ENCODE results near the gene MX2. TPM values are rescaled to one million over a fixed set of nuclear protein-coding genes. Genes with fewer than 3 reads are reported as not detected.

The MX2 gene
- total RNA-seq, 2 experiments from 2014 or later, result 3.5 to 10.4 TPM

DNA sequence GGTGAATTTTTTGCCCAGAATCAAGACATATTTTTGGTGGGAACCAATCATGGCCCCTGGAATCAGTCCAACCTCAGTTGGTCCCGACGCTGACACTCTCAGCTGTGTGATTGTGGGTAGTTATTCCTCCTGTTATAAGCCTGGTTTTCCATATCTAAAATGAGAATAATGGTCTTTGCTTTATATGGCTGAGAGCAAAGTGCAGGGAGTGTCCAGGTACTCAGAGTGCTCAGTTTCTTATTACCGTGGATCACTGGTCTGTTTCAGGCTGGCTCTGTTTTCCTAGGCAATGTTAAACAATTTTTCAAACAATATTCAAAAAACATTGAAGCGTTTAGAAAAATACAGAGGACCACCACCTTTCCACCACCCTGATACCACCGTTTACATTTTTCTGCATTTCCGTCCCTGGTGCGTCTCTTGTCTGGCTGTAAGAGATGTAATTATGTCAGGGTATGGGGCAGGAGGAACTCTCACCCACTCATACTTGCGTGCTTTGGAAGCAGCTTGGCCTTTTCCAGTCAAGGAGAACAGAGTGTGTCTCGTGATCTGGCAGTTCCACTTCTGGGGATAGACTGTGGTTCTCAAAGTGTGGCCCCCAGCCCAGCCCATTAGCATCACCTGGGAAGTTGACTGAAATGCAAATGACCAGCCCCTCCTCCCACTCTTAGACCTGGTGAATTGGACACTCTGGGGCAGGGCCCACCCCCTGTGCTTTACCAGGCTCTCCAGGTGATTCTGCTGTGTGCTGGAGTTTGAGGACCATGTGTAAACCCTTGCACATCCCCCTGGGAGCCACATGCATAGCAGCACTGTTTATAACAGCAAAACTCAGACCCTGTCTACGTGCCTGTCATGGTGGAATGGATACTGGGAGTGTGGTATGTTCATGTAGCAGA is 71.0 kb downstream of the MX2 start:
- H3K4me2 ChIP-seq (ENCODE audit: low read length), result peak overlapping the region; percentile 55; the same call in 1 of the 2 replicates
- no peaks in the 10 kb centered on the region for H3K9me2 ChIP-seq (ENCODE audit: insufficient read depth, low read length)
- no TSS peak for BruUV-seq (replicated peaks)
- H3K27ac ChIP-seq (ENCODE audit: low read depth, low read length, poor library complexity, severe bottlenecking), result peak overlapping the region; percentile 46
- no peak for DNase-seq (ENCODE audit: low spot score)
- no peak overlapping the region for H2AFZ ChIP-seq (ENCODE audit: low read length)
- H3K4me3 ChIP-seq (ENCODE audit: low read depth, low read length, poor library complexity, severe bottlenecking), result no peak overlapping the region
- intact Hi-C loops (cut with micrococcal nuclease; ENCODE audit: unreplicated experiment), result no loop called here
- H4K20me1 ChIP-seq (ENCODE audit: insufficient read depth, low read length), result no peaks in the 10 kb centered on the region
- H3K9me3 ChIP-seq (ENCODE audit: low read length), result peaks cover 20% of the 10 kb centered on the region; the same call in 1 of the 2 replicates
- ChIA-PET POLR2A (interaction anchor here (0.9 to 1.5 kb wide), 5 partner anchors 11 to 60 kb away, joined by 3 to 4 read pairs (median 3); no protein-coding TSS in a partner anchor), CTCF (ENCODE audit: unreplicated experiment) (interaction anchor here (0.8 kb wide), 1 partner anchor 113 kb away, joined by 8 read pairs; no protein-coding TSS in a partner anchor)
- peaks cover 42% of the 10 kb centered on the region for H3K4me1 ChIP-seq (ENCODE audit: insufficient read depth, low read length, poor library complexity, severe bottlenecking)
- H3K79me2 ChIP-seq (ENCODE audit: insufficient read depth, low read depth, low read length), result no peaks in the 10 kb centered on the region
- peaks cover 37% of the 10 kb centered on the region for H3K36me3 ChIP-seq (ENCODE audit: insufficient read depth, low read length)
- TF ChIP-seq, protein P1, sequence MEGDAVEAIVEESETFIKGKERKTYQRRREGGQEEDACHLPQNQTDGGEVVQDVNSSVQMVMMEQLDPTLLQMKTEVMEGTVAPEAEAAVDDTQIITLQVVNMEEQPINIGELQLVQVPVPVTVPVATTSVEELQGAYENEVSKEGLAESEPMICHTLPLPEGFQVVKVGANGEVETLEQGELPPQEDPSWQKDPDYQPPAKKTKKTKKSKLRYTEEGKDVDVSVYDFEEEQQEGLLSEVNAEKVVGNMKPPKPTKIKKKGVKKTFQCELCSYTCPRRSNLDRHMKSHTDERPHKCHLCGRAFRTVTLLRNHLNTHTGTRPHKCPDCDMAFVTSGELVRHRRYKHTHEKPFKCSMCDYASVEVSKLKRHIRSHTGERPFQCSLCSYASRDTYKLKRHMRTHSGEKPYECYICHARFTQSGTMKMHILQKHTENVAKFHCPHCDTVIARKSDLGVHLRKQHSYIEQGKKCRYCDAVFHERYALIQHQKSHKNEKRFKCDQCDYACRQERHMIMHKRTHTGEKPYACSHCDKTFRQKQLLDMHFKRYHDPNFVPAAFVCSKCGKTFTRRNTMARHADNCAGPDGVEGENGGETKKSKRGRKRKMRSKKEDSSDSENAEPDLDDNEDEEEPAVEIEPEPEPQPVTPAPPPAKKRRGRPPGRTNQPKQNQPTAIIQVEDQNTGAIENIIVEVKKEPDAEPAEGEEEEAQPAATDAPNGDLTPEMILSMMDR (conservative IDR thresholded peaks at IDR 0.05; ENCODE audit: low read length), result no peak
- no peak for TF ChIP-seq EZH2phosphoT487 (IDR thresholded peaks at IDR 0.05; ENCODE audit: borderline replicate concordance, low read depth, low read length)

DNA sequence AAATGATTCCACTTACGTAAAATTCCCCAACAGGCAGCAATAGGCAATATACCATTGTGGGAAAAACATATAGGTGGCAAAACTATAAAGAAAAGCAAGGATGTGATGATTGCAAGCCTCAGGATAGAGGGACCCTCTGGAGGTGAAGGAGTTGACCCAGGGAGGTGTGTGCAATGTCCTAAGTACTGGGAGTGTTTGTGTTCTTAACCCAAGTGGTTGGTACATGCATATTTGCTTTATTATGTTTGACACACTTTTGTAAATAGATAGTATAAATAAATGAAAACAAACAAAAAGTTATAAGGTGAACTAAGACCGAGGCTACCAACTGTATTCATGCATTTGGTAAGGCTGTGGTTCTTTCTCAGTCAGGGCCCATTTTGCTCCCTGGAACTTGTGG is 71.7 kb downstream of the MX2 start:
- no peaks in the 10 kb centered on the region for H4K20me1 ChIP-seq (ENCODE audit: insufficient read depth, low read length)
- no TSS peak for BruUV-seq (replicated peaks)
- POLR2A ChIA-PET, result no interaction called here
- H3K79me2 ChIP-seq (ENCODE audit: insufficient read depth, low read depth, low read length), result no peaks in the 10 kb centered on the region
- no peak for TF ChIP-seq EZH2phosphoT487 (IDR thresholded peaks at IDR 0.05; ENCODE audit: borderline replicate concordance, low read depth, low read length)
- TF ChIP-seq, protein P1 (conservative IDR thresholded peaks at IDR 0.05; ENCODE audit: low read length), result no peak
- CTCF ChIA-PET (ENCODE audit: unreplicated experiment), result no interaction called here
- no peak overlapping the region for H3K4me3 ChIP-seq (ENCODE audit: low read depth, low read length, poor library complexity, severe bottlenecking)
- H2AFZ ChIP-seq (ENCODE audit: low read length), result no peak overlapping the region
- DNase-seq (ENCODE audit: low spot score), result no peak
- intact Hi-C loops (cut with micrococcal nuclease; ENCODE audit: unreplicated experiment), result no loop called here
- H3K36me3 ChIP-seq (ENCODE audit: insufficient read depth, low read length), result peaks cover 37% of the 10 kb centered on the region
- H3K27ac ChIP-seq (ENCODE audit: low read depth, low read length, poor library complexity, severe bottlenecking), result no peak overlapping the region
- peaks cover 35% of the 10 kb centered on the region for H3K4me1 ChIP-seq (ENCODE audit: insufficient read depth, low read length, poor library complexity, severe bottlenecking)
- no peak overlapping the region for H3K4me2 ChIP-seq (ENCODE audit: low read length)
- H3K9me2 ChIP-seq (ENCODE audit: insufficient read depth, low read length), result no peaks in the 10 kb centered on the region
- peaks cover 20% of the 10 kb centered on the region; the same call in 1 of the 2 replicates for H3K9me3 ChIP-seq (ENCODE audit: low read length)

DNA sequence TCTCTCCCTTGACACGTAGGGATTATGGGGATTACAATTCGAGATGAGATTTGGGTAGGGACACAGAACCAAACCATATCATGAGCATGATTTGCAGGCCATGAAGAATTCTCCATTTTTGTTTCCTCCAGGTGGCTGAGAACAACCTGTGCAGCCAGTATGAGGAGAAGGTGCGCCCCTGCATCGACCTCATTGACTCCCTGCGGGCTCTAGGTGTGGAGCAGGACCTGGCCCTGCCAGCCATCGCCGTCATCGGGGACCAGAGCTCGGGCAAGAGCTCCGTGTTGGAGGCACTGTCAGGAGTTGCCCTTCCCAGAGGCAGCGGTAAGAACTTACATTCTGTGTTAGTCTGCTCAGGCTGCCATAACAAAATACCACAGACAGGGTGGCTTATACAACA is 73.9 kb downstream of the MX2 start:
- TF ChIP-seq, protein P1 (conservative IDR thresholded peaks at IDR 0.05; ENCODE audit: low read length), result no peak
- TF ChIP-seq EZH2phosphoT487 (IDR thresholded peaks at IDR 0.05; ENCODE audit: borderline replicate concordance, low read depth, low read length), result no peak
- Histone ChIP-seq H4K20me1 (ENCODE audit: insufficient read depth, low read length) (no peaks in the 10 kb centered on the region), H2AFZ (ENCODE audit: low read length) (no peak overlapping the region), H3K27ac (ENCODE audit: low read depth, low read length, poor library complexity, severe bottlenecking) (no peak overlapping the region), H3K79me2 (ENCODE audit: insufficient read depth, low read depth, low read length) (no peaks in the 10 kb centered on the region), H3K9me3 (ENCODE audit: low read length) (peaks cover 20% of the 10 kb centered on the region; the same call in 1 of the 2 replicates), H3K4me1 (ENCODE audit: insufficient read depth, low read length, poor library complexity, severe bottlenecking) (peaks cover 25% of the 10 kb centered on the region), H3K4me3 (ENCODE audit: low read depth, low read length, poor library complexity, severe bottlenecking) (no peak overlapping the region), H3K36me3 (ENCODE audit: insufficient read depth, low read length) (peaks cover 37% of the 10 kb centered on the region), H3K9me2 (ENCODE audit: insufficient read depth, low read length) (no peaks in the 10 kb centered on the region), H3K4me2 (ENCODE audit: low read length) (no peak overlapping the region)
- POLR2A ChIA-PET, result no interaction called here
- intact Hi-C loops (cut with micrococcal nuclease; ENCODE audit: unreplicated experiment), result no loop called here
- CTCF ChIA-PET (ENCODE audit: unreplicated experiment), result no interaction called here
- no peak for DNase-seq (ENCODE audit: low spot score)
- no TSS peak for BruUV-seq (replicated peaks)
